HepG2 (cell line): Measurements from ENCODE around the gene DHRS1. TPM values are rescaled to one million over a fixed set of nuclear protein-coding genes. Genes with fewer than 3 reads are reported as not detected.

ENCODE experiments used
- CCAR2 ChIP-seq: fragments of 200-400 bp; formaldehyde crosslinking; optimal IDR thresholded peaks from 2 replicates; pipeline ENCODE3; 2018; ENCODE audit warnings: low read depth, mild to moderate bottlenecking, low read length, moderate library complexity
- GATAD2A ChIP-seq: IDR thresholded peaks from 2 replicates; pipeline ENCODE4 v1.6.1; 2016
- KDM3A ChIP-seq: IDR thresholded peaks from 2 replicates; pipeline ENCODE4 v1.6.1; 2018; ENCODE audit warnings: low read depth, missing compliant biosample characterization
- KDM4B ChIP-seq: sonication (generic); formaldehyde crosslinking; IDR thresholded peaks from 2 replicates; pipeline ENCODE4 v1.4.0; 2020; ENCODE audit warnings: missing genetic modification reagents
- NCOA2 ChIP-seq: sonication (generic); formaldehyde crosslinking; IDR thresholded peaks from 2 replicates; pipeline ENCODE4 v1.8.0; 2022; ENCODE audit warnings: inconsistent platforms
- PPARG ChIP-seq: conservative IDR thresholded peaks from 2 replicates; pipeline ENCODE4 v1.6.1; 2016; ENCODE audit warnings: missing biosample characterization, missing genetic modification reagents
- PRMT3 ChIP-seq: sonication (generic); formaldehyde crosslinking; IDR thresholded peaks from 2 replicates; pipeline ENCODE4 v1.8.1; 2022; ENCODE audit warnings: low read depth, mild to moderate bottlenecking, moderate library complexity, missing genetic modification reagents, borderline replicate concordance
- TSC22D2 ChIP-seq: sonication (generic); formaldehyde crosslinking; IDR thresholded peaks from 2 replicates; pipeline ENCODE4 v1.5.1; 2020; ENCODE audit warnings: missing genetic modification reagents, mild to moderate bottlenecking, borderline replicate concordance
- WIZ ChIP-seq: sonication (generic); formaldehyde crosslinking; IDR thresholded peaks from 2 replicates; pipeline ENCODE4 v1.5.1; 2020; ENCODE audit warnings: mild to moderate bottlenecking, missing genetic modification reagents
- ZBTB38 ChIP-seq: sonication (generic); formaldehyde crosslinking; IDR thresholded peaks from 2 replicates; pipeline ENCODE4 v1.5.1; 2020; ENCODE audit warnings: mild to moderate bottlenecking, missing genetic modification reagents
- ZFP37 ChIP-seq: sonication (generic); formaldehyde crosslinking; IDR thresholded peaks from 2 replicates; pipeline ENCODE4 v1.4.0; 2020; ENCODE audit warnings: missing genetic modification reagents, borderline replicate concordance
- ZNF570 ChIP-seq: sonication (generic); formaldehyde crosslinking; IDR thresholded peaks from 2 replicates; pipeline ENCODE4 v1.4.0; 2020; ENCODE audit warnings: mild to moderate bottlenecking, missing genetic modification reagents, borderline replicate concordance
- ZNF7 ChIP-seq: IDR thresholded peaks from 2 replicates; pipeline ENCODE4 v1.6.1; 2016; ENCODE audit warnings: missing biosample characterization, missing genetic modification reagents
- polyA plus RNA-seq, 8 experiments: library from polyadenylated mRNA; depleted of rRNA in 3 of 8; stranded (reverse) in 7 of 8; unstranded in 1 of 8; fragments of >200 nt; fragmentation: Illumina TruSeq in 4 of 8; extraction: Trizol in 4 of 8; gene quantifications; 2 replicates each; pipeline versions ENCODE4 v1.2.1 to v1.2.3, GENCODE V29; 2011 to 2016; ENCODE audit warnings: low read depth in 4 of 8, missing spikeins in 1 of 8, mixed read lengths in 1 of 8; ENCODE audit not compliant: insufficient read depth in 1 of 8
- total RNA-seq, 5 experiments: library from RNA; depleted of rRNA; stranded (reverse); fragments of >200 nt; fragmentation: Illumina TruSeq; extraction: Trizol; gene quantifications; 2 replicates each; pipeline ENCODE4 v1.2.3, GENCODE V29; 2016; ENCODE audit warnings: low read depth in 1 of 5
- TF ChIP-seq, protein P1 (sequence below): sonication (generic); formaldehyde crosslinking; IDR thresholded peaks from 2 replicates; pipeline ENCODE4 v1.4.0; 2020; ENCODE audit warnings: missing genetic modification reagents, borderline replicate concordance
- TF ChIP-seq, protein P2 (sequence below): sonication (generic); formaldehyde crosslinking; IDR thresholded peaks from 2 replicates; pipeline ENCODE4 v1.4.0; 2020; ENCODE audit warnings: missing genetic modification reagents, mild to moderate bottlenecking, borderline replicate concordance
- TF ChIP-seq, protein P3 (sequence below): sonication (generic); formaldehyde crosslinking; IDR thresholded peaks from 2 replicates; pipeline ENCODE4 v1.4.0; 2020; ENCODE audit warnings: missing genetic modification reagents, borderline replicate concordance
- TF ChIP-seq, protein P4 (sequence below): sonication (generic); formaldehyde crosslinking; IDR thresholded peaks from 2 replicates; pipeline ENCODE4 v1.8.0; 2022; ENCODE audit warnings: mild to moderate bottlenecking, missing genetic modification reagents; ENCODE audit not compliant: insufficient replicate concordance
- TF ChIP-seq, protein P5 (sequence below): sonication (generic); formaldehyde crosslinking; IDR thresholded peaks from 2 replicates; pipeline ENCODE4 v1.9.0; 2021; ENCODE audit warnings: missing genetic modification reagents, mild to moderate bottlenecking, borderline replicate concordance

Gene DHRS1
- total and polyA plus RNA-seq, 2 of the 13 experiments (the other 11 are each of a cell fraction or from before 2014, with no cell fraction given): 49.8 to 60.8 TPM

DNA sequence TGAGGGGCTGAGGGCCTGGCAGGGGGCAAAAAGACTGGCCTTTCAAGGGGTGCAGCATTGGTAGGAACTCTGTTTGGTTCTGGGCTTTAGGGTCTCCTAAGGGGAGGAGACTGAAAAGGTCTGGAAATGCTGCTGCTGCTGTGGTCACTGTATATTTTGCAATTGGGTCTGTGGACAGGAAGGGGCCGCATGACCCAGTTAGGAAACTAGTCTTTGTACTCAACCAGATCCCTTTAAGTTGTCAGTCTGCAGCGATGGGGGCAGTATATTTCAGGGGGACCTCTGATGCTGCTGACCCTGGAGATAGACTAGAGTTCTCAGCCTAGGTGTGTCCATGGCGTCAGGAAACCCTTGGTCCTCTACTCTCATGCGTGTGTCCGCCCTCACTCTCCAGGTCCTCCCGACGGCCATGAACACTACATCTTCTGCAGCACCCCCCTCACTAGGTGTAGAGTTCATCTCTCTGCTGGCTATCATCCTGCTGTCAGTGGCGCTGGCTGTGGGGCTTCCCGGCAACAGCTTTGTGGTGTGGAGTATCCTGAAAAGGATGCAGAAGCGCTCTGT, 15.7 kb upstream of the DHRS1 start (continued):
- TF ChIP-seq, protein P1, sequence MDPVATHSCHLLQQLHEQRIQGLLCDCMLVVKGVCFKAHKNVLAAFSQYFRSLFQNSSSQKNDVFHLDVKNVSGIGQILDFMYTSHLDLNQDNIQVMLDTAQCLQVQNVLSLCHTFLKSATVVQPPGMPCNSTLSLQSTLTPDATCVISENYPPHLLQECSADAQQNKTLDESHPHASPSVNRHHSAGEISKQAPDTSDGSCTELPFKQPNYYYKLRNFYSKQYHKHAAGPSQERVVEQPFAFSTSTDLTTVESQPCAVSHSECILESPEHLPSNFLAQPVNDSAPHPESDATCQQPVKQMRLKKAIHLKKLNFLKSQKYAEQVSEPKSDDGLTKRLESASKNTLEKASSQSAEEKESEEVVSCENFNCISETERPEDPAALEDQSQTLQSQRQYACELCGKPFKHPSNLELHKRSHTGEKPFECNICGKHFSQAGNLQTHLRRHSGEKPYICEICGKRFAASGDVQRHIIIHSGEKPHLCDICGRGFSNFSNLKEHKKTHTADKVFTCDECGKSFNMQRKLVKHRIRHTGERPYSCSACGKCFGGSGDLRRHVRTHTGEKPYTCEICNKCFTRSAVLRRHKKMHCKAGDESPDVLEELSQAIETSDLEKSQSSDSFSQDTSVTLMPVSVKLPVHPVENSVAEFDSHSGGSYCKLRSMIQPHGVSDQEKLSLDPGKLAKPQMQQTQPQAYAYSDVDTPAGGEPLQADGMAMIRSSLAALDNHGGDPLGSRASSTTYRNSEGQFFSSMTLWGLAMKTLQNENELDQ (CRISPR knock-in tag): peak; percentile 12; the same call in 1 of the 2 replicates
- TF ChIP-seq PPARG (CRISPR knock-in tag) (0 out of 2 replicates have a peak, but pooled peaks have one; percentile 10), KDM3A (CRISPR knock-in tag) (0 out of 2 replicates have a peak, but pooled peaks have one; percentile 38), GATAD2A (CRISPR knock-in tag) (peak; percentile 51; the same call in 1 of the 2 replicates), CCAR2 (no peak), TSC22D2 (CRISPR knock-in tag) (peak; percentile 11; the same call in 1 of the 2 replicates), ZBTB38 (CRISPR knock-in tag) (no peak), NCOA2 (CRISPR knock-in tag) (0 out of 2 replicates have a peak, but pooled peaks have one; percentile 10), ZFP37 (CRISPR knock-in tag) (peak; percentile 63; the same call in 1 of the 2 replicates), ZNF570 (no peak), KDM4B (no peak), ZNF7 (CRISPR knock-in tag) (no peak), PRMT3 (CRISPR knock-in tag) (no peak), WIZ (CRISPR knock-in tag) (0 out of 2 replicates have a peak, but pooled peaks have one; percentile 71)
- TF ChIP-seq, protein P2, sequence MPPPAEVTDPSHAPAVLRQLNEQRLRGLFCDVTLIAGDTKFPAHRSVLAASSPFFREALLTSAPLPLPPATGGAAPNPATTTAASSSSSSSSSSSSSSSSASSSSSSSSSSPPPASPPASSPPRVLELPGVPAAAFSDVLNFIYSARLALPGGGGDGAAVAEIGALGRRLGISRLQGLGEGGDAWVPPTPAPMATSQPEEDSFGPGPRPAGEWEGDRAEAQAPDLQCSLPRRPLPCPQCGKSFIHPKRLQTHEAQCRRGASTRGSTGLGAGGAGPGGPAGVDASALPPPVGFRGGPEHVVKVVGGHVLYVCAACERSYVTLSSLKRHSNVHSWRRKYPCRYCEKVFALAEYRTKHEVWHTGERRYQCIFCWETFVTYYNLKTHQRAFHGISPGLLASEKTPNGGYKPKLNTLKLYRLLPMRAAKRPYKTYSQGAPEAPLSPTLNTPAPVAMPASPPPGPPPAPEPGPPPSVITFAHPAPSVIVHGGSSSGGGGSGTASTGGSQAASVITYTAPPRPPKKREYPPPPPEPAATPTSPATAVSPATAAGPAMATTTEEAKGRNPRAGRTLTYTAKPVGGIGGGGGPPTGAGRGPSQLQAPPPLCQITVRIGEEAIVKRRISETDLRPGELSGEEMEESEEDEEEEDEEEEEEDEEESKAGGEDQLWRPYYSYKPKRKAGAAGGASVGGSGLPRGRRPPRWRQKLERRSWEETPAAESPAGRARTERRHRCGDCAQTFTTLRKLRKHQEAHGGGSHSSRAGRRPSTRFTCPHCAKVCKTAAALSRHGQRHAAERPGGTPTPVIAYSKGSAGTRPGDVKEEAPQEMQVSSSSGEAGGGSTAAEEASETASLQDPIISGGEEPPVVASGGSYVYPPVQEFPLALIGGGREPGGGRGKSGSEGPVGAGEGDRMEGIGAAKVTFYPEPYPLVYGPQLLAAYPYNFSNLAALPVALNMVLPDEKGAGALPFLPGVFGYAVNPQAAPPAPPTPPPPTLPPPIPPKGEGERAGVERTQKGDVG (CRISPR knock-in tag): no peak
- TF ChIP-seq, protein P3, sequence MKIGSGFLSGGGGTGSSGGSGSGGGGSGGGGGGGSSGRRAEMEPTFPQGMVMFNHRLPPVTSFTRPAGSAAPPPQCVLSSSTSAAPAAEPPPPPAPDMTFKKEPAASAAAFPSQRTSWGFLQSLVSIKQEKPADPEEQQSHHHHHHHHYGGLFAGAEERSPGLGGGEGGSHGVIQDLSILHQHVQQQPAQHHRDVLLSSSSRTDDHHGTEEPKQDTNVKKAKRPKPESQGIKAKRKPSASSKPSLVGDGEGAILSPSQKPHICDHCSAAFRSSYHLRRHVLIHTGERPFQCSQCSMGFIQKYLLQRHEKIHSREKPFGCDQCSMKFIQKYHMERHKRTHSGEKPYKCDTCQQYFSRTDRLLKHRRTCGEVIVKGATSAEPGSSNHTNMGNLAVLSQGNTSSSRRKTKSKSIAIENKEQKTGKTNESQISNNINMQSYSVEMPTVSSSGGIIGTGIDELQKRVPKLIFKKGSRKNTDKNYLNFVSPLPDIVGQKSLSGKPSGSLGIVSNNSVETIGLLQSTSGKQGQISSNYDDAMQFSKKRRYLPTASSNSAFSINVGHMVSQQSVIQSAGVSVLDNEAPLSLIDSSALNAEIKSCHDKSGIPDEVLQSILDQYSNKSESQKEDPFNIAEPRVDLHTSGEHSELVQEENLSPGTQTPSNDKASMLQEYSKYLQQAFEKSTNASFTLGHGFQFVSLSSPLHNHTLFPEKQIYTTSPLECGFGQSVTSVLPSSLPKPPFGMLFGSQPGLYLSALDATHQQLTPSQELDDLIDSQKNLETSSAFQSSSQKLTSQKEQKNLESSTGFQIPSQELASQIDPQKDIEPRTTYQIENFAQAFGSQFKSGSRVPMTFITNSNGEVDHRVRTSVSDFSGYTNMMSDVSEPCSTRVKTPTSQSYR (CRISPR knock-in tag): peak; percentile 34
- TF ChIP-seq, protein P4, sequence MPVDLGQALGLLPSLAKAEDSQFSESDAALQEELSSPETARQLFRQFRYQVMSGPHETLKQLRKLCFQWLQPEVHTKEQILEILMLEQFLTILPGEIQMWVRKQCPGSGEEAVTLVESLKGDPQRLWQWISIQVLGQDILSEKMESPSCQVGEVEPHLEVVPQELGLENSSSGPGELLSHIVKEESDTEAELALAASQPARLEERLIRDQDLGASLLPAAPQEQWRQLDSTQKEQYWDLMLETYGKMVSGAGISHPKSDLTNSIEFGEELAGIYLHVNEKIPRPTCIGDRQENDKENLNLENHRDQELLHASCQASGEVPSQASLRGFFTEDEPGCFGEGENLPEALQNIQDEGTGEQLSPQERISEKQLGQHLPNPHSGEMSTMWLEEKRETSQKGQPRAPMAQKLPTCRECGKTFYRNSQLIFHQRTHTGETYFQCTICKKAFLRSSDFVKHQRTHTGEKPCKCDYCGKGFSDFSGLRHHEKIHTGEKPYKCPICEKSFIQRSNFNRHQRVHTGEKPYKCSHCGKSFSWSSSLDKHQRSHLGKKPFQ: no peak
- TF ChIP-seq, protein P5, sequence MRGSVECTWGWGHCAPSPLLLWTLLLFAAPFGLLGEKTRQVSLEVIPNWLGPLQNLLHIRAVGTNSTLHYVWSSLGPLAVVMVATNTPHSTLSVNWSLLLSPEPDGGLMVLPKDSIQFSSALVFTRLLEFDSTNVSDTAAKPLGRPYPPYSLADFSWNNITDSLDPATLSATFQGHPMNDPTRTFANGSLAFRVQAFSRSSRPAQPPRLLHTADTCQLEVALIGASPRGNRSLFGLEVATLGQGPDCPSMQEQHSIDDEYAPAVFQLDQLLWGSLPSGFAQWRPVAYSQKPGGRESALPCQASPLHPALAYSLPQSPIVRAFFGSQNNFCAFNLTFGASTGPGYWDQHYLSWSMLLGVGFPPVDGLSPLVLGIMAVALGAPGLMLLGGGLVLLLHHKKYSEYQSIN: no peak
